ENCODE measurements around the gene PARD3.
A peak's percentile ranks its signal among the peaks of the same experiment; 100 is the strongest.

Gene PARD3

GRCh38 chr10:34137955-34138354 is 677.1 kb downstream of the PARD3 start:
- 100% methylated on average over 2 of the region's 2 CpGs; no CpG with 5 or more reads in 1 of the 2 experiments for WGBS, 2 experiments (ENCODE audit: insufficient coverage in 2 of 2)
- Histone ChIP-seq H3K4me3 (ENCODE audit: extremely low read depth, insufficient read depth, low read length, poor library complexity, severe bottlenecking) (no peak overlapping the region), H3K36me3 (ENCODE audit: control insufficient read depth, insufficient read depth, low read length) (no peaks in the 10 kb centered on the region), H3K27ac (ENCODE audit: low read depth, low read length, severe bottlenecking) (no peak overlapping the region), H3K9me3 (ENCODE audit: control insufficient read depth, low read length) (no peaks in the 10 kb centered on the region), H3K4me1 (ENCODE audit: control insufficient read depth, insufficient read depth, low read length, poor library complexity, severe bottlenecking) (no peaks in the 10 kb centered on the region)

DNA sequence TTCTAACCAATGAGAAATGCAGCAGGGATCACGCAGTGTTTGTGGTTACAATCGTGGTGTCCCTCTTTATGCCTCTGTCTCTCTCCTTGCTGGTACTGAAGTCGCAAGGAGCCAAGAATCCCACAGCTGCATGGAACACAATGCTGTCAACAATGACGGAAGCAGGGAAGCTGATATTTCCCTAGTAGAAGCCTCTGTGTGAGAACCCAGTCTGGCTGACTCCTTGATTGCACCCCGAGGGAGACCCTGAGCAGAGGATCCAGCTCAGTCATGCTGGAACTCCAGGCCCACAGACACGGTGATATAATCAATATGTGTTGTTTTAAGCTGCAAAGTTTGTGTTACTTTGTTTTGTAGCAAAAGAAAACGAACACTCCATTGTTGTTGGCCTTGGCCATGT is 677.9 kb downstream of the PARD3 start:
- H3K9me3 ChIP-seq (ENCODE audit: control insufficient read depth, low read length), result no peaks in the 10 kb centered on the region
- no peak overlapping the region for H3K4me3 ChIP-seq (ENCODE audit: extremely low read depth, insufficient read depth, low read length, poor library complexity, severe bottlenecking)
- H3K36me3 ChIP-seq (ENCODE audit: control insufficient read depth, insufficient read depth, low read length), result no peaks in the 10 kb centered on the region
- H3K27ac ChIP-seq (ENCODE audit: low read depth, low read length, severe bottlenecking), result no peak overlapping the region
- WGBS, 2 experiments (ENCODE audit: insufficient coverage in 2 of 2), result 93 to 94% methylated on average over 7 of the region's 7 CpGs
- H3K4me1 ChIP-seq (ENCODE audit: control insufficient read depth, insufficient read depth, low read length, poor library complexity, severe bottlenecking), result no peaks in the 10 kb centered on the region

GRCh38 chr10:34135515-34135914 is 679.6 kb downstream of the PARD3 start:
- H3K9me3 ChIP-seq (ENCODE audit: control insufficient read depth, low read length), result no peaks in the 10 kb centered on the region
- H3K4me1 ChIP-seq (ENCODE audit: control insufficient read depth, insufficient read depth, low read length, poor library complexity, severe bottlenecking), result no peaks in the 10 kb centered on the region
- H3K27ac ChIP-seq (ENCODE audit: low read depth, low read length, severe bottlenecking), result no peak overlapping the region
- no peaks in the 10 kb centered on the region for H3K36me3 ChIP-seq (ENCODE audit: control insufficient read depth, insufficient read depth, low read length)
- no peak overlapping the region for H3K4me3 ChIP-seq (ENCODE audit: extremely low read depth, insufficient read depth, low read length, poor library complexity, severe bottlenecking)
- 91 to 100% methylated on average over 3 to 5 of the region's 5 CpGs for WGBS, 2 experiments (ENCODE audit: insufficient coverage in 2 of 2)

- no peaks in the 10 kb centered on the region for H3K9me3 ChIP-seq (ENCODE audit: control insufficient read depth, low read length)
- no peaks in the 10 kb centered on the region for H3K4me1 ChIP-seq (ENCODE audit: control insufficient read depth, insufficient read depth, low read length, poor library complexity, severe bottlenecking)
- no peaks in the 10 kb centered on the region for H3K36me3 ChIP-seq (ENCODE audit: control insufficient read depth, insufficient read depth, low read length)
- no peak overlapping the region for H3K4me3 ChIP-seq (ENCODE audit: extremely low read depth, insufficient read depth, low read length, poor library complexity, severe bottlenecking)
- WGBS, 2 experiments (ENCODE audit: insufficient coverage in 2 of 2), result 89 to 100% methylated on average over 1 of the region's 1 CpG
- no peak overlapping the region for H3K27ac ChIP-seq (ENCODE audit: low read depth, low read length, severe bottlenecking)
These were observed 680.5 kb downstream of the PARD3 start for GRCh38 chr10:34134602-34135001.

GRCh38 chr10:34133406-34133805 is 681.7 kb downstream of the PARD3 start:
- H3K9me3 ChIP-seq (ENCODE audit: control insufficient read depth, low read length), result no peaks in the 10 kb centered on the region
- no peaks in the 10 kb centered on the region for H3K36me3 ChIP-seq (ENCODE audit: control insufficient read depth, insufficient read depth, low read length)
- no peak overlapping the region for H3K27ac ChIP-seq (ENCODE audit: low read depth, low read length, severe bottlenecking)
- no peaks in the 10 kb centered on the region for H3K4me1 ChIP-seq (ENCODE audit: control insufficient read depth, insufficient read depth, low read length, poor library complexity, severe bottlenecking)
- H3K4me3 ChIP-seq (ENCODE audit: extremely low read depth, insufficient read depth, low read length, poor library complexity, severe bottlenecking), result no peak overlapping the region
- 93 to 100% methylated on average over 1 to 2 of the region's 5 CpGs for WGBS, 2 experiments (ENCODE audit: insufficient coverage in 2 of 2)

DNA sequence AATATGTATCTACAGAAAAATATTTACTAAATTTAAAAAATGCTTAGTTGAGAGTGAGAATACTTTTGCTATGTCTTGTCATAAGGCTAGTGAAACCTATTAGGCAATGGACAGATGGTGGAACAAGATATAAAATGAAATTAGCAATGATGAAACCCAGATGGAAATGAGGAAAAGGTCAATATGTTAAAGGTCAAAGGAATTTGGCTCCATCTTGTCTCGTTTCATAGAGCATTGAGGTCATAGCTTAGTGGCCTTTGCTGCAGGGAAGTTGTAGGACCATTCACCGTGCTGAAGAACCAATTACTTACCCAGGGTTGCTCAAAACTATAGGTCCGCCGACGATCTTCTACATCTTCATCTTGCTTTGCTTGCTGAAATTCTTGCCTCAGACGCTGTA is 683.9 kb downstream of the PARD3 start:
- no peak overlapping the region for H3K4me3 ChIP-seq (ENCODE audit: extremely low read depth, insufficient read depth, low read length, poor library complexity, severe bottlenecking)
- no peaks in the 10 kb centered on the region for H3K36me3 ChIP-seq (ENCODE audit: control insufficient read depth, insufficient read depth, low read length)
- no peak overlapping the region for H3K27ac ChIP-seq (ENCODE audit: low read depth, low read length, severe bottlenecking)
- no peaks in the 10 kb centered on the region for H3K4me1 ChIP-seq (ENCODE audit: control insufficient read depth, insufficient read depth, low read length, poor library complexity, severe bottlenecking)
- 89 to 96% methylated on average over 3 to 5 of the region's 6 CpGs for WGBS, 2 experiments (ENCODE audit: insufficient coverage in 2 of 2)
- no peaks in the 10 kb centered on the region for H3K9me3 ChIP-seq (ENCODE audit: control insufficient read depth, low read length)

GRCh38 chr10:34127676-34128075 is 687.4 kb downstream of the PARD3 start:
- Histone ChIP-seq H3K4me1 (ENCODE audit: control insufficient read depth, insufficient read depth, low read length, poor library complexity, severe bottlenecking) (peaks cover 12% of the 10 kb centered on the region), H3K36me3 (ENCODE audit: control insufficient read depth, insufficient read depth, low read length) (no peaks in the 10 kb centered on the region), H3K27ac (ENCODE audit: low read depth, low read length, severe bottlenecking) (no peak overlapping the region), H3K4me3 (ENCODE audit: extremely low read depth, insufficient read depth, low read length, poor library complexity, severe bottlenecking) (no peak overlapping the region), H3K9me3 (ENCODE audit: control insufficient read depth, low read length) (no peaks in the 10 kb centered on the region)
- WGBS, 2 experiments (ENCODE audit: insufficient coverage in 2 of 2), result no CpG with 5 or more reads among the region's 1 CpG

DNA sequence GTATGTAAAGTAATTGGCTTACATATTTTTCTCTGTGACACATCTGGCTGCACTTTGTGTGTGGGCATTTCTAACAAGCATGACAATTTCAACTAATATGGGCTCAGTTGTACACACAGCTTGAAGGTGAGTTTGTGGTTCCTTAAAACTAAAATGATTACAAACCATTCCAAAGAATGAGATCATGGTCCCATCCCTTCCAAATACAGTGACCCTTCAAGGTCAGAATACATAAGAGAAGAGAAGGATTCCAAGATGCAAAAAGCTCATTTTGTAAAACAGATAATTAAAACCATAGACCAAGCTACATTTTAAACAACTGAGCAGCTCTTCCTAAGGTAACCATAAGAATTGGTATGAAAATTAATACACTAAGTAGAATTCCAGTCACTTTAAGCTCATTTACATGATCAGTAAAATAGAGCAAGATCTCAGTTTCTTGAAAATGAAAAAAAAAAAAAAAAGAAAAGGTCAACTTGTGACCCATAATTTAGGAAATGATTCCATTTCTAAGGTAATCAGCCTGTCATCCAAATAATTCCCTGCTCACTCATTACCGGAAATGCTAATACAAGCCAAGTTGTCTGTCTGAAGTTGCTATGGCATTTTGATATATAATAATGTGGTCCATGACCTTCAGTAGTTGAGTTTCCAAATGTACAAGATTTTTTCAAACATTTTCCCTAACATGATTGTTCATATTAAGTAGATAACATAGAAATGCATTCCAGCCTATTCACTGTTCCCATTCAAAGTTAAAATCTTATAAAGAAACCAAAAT is 688.5 kb downstream of the PARD3 start:
- H3K9me3 ChIP-seq (ENCODE audit: control insufficient read depth, low read length), result no peaks in the 10 kb centered on the region
- H3K36me3 ChIP-seq (ENCODE audit: control insufficient read depth, insufficient read depth, low read length), result no peaks in the 10 kb centered on the region
- H3K27ac ChIP-seq (ENCODE audit: low read depth, low read length, severe bottlenecking), result no peak overlapping the region
- no peak overlapping the region for H3K4me3 ChIP-seq (ENCODE audit: extremely low read depth, insufficient read depth, low read length, poor library complexity, severe bottlenecking)
- no CpG with 5 or more reads among the region's 1 CpG for WGBS, 2 experiments (ENCODE audit: insufficient coverage in 2 of 2)
- H3K4me1 ChIP-seq (ENCODE audit: control insufficient read depth, insufficient read depth, low read length, poor library complexity, severe bottlenecking), result peaks cover 23% of the 10 kb centered on the region

- 69 to 84% methylated on average over 3 to 5 of the region's 5 CpGs for WGBS, 2 experiments (ENCODE audit: insufficient coverage in 2 of 2)
- Histone ChIP-seq H3K4me3 (ENCODE audit: extremely low read depth, insufficient read depth, low read length, poor library complexity, severe bottlenecking) (no peak overlapping the region), H3K27ac (ENCODE audit: low read depth, low read length, severe bottlenecking) (no peak overlapping the region)
These were observed 689.4 kb downstream of the PARD3 start for GRCh38 chr10:34125702-34126101.

GRCh38 chr10:34124522-34125035 is 690.5 kb downstream of the PARD3 start:
- Histone ChIP-seq H3K4me3 (ENCODE audit: extremely low read depth, insufficient read depth, low read length, poor library complexity, severe bottlenecking) (no peak overlapping the region), H3K9me3 (ENCODE audit: control insufficient read depth, low read length) (no peaks in the 10 kb centered on the region), H3K4me1 (ENCODE audit: control insufficient read depth, insufficient read depth, low read length, poor library complexity, severe bottlenecking) (peaks cover 30% of the 10 kb centered on the region), H3K36me3 (ENCODE audit: control insufficient read depth, insufficient read depth, low read length) (no peaks in the 10 kb centered on the region), H3K27ac (ENCODE audit: low read depth, low read length, severe bottlenecking) (peak overlapping the region; percentile 52)
- 80 to 86% methylated on average over 1 of the region's 6 CpGs for WGBS, 2 experiments (ENCODE audit: insufficient coverage in 2 of 2)

More at GRCh38 chr10:34125702-34126101, 689.4 kb downstream of the PARD3 start:
- Histone ChIP-seq H3K9me3 (ENCODE audit: control insufficient read depth, low read length) (no peaks in the 10 kb centered on the region), H3K4me1 (ENCODE audit: control insufficient read depth, insufficient read depth, low read length, poor library complexity, severe bottlenecking) (peaks cover 30% of the 10 kb centered on the region), H3K36me3 (ENCODE audit: control insufficient read depth, insufficient read depth, low read length) (no peaks in the 10 kb centered on the region)
